Hepatic stellate cell (primary cell): ENCODE measurements around the gene HBA1.
"Not testable (repeated sequence)": the region's sequence is repeated elsewhere in the genome, so short reads cannot be mapped to it uniquely, and the experiment has no call there.

Source experiments
- DNase-seq: peaks from one replicate; pipeline ENCODE4 v3.0.0; 2011; ENCODE audit warnings: low spot score

Gene HBA1

DNA sequence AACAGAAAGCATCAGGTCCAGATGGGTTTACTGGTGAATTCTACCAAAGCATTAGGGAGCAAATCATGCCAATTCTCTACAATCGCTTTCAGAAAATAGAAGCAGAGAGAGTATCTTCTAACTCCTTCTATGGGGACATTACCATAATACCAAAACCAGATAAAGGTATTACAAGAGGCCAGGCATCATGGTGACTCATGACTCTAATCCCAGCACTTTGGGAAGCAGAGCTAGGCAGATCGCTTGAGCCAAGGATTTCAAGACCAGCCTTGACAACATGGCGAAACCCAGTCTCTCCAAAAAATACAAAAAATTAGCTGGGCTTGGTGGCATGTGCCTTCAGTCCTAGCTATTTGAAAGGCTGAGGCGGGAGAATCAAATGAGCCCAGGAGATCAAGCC lies 26.8 kb downstream of the HBA1 start:
- DNase-seq: no peak

DNA sequence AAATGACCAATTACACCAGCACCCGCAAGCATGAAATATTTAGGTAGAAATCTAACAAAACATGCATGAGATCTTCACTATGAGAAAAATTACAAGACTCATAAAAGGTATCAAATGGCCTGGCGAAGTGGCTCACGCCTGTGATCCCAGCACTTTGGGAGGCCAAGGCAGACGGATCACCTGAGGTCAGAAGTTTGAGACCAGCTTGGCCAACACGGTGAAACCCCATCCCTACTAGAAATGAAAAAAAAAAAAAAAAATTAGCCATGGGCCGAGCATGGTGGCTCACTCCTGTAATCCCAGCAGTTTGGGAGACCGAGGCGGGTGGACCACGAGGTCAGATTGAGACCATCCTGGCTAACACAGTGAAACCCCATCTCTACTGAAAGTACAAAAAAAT lies 27.6 kb downstream of the HBA1 start:
- DNase-seq: not testable (repeated sequence)

DNA sequence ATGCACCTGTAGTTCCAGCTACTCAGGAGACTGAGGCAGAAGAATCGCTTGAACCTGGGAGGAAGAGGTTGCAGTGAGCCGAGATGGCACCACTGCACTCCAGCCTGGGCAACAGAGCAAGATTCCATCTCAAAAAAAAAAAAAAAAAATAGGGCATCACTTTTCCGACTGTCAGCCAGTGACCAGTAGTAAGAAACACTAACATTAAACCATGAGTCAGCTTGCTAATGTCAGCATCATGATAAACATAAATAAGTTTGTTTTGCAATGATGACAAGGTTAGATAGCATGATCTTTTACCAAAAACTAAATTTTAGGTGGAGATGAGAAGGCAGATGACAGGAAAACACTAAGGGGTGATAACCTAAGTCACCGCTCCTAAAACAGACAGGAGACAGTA lies 32.9 kb downstream of the HBA1 start:
- not testable (repeated sequence) for DNase-seq

DNA sequence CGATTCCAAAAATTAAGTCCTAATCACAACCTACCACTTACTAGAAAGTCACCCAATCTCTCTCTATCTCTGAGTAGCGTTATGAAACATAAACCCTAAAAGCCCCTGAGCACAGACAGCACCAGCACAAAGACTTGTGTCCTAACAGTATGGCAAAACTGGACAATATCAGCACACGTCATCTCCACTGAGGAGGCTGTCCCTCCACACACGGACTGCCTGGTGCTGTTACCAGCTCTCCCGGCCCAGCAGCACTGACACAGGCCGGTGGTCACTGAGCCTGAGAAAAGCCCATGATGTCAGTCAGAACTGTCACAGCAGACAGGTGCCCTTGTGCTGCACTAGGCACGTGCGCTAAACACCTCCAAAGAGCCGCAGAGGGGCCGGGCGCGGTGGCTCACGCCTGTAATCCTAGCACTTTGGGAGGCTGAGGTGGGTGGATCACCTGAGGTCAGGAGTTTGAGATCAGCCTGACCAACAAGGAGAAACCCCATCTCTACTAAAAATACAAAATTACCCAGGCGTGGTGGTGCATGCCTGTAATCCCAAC lies 35.2 kb downstream of the HBA1 start:
- DNase-seq: not testable (repeated sequence)

DNA sequence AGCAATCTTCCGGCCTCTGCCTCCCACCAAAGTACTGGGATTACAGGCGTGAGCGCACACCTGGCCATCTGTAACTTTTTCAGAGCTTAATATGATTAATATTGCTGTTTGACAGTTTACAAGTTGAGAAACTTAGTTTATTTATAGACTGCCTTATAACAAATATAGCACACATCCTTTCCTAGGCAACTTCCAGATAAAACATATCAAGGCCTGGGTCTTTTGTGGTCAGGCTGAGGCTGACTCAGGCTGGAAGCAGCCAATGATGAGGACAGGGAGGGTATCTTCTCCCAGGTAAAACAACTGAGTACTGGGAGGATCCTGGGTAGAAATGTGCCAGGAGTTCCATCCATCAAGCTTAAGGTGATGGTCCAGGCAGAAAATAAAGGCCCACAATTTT lies 36.5 kb downstream of the HBA1 start:
- DNase-seq: no peak

DNA sequence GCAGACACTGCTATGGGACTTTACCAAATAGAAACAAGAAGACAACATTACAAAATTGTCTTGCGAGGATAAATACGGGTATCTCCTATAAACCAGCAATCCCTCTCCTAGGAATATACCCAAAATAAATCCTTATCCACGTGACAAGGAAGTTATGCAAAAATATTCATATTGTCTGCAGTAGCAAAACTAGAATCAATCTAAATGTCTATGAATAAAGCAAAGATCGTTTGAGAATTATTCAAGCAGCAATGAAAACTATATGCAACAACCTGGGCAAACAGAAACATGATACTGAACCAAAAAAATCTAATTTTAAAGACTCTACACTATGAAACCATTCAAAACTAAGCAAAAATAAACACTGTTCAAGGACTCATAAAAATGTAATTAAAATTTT lies 43.5 kb downstream of the HBA1 start:
- no peak for DNase-seq
